Measurements from ENCODE around the gene UNC119B. TPM values are rescaled to one million over a fixed set of nuclear protein-coding genes. Genes with fewer than 3 reads are reported as not detected.

Gene UNC119B
- total RNA-seq, 4 donors from 2014 or later = 16.8 to 23.5 (median 18.1) TPM

DNA sequence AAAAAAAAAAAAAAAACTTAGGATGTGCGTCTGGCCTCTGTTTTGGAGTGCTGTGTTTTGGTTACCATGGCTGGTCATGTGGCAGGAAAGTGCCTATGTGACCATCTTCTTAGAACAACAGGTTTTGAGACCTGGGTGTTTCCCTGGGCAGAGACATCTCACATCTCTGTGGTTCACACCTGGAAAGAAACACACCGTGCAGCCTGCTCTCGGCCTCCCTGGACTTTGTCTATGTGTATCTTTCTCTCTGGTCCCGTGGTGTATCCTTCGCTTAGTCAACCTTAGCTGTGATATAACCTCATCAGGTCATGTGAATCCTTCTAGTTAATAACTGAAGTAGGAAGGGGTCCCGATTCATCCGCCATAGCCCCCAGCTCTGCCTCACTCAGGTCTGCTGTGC, 38.0 kb downstream of the UNC119B start:
- Histone ChIP-seq H3K4me1 (no peaks in the 10 kb centered on the region), H3K36me3 (no peaks in the 10 kb centered on the region), H3K9me3 (no peaks in the 10 kb centered on the region), H3K4me3 (no peak overlapping the region), H3K27me3 (no peaks in the 10 kb centered on the region), H3K27ac (no peak overlapping the region)
- TF ChIP-seq, protein P1, sequence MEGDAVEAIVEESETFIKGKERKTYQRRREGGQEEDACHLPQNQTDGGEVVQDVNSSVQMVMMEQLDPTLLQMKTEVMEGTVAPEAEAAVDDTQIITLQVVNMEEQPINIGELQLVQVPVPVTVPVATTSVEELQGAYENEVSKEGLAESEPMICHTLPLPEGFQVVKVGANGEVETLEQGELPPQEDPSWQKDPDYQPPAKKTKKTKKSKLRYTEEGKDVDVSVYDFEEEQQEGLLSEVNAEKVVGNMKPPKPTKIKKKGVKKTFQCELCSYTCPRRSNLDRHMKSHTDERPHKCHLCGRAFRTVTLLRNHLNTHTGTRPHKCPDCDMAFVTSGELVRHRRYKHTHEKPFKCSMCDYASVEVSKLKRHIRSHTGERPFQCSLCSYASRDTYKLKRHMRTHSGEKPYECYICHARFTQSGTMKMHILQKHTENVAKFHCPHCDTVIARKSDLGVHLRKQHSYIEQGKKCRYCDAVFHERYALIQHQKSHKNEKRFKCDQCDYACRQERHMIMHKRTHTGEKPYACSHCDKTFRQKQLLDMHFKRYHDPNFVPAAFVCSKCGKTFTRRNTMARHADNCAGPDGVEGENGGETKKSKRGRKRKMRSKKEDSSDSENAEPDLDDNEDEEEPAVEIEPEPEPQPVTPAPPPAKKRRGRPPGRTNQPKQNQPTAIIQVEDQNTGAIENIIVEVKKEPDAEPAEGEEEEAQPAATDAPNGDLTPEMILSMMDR (IDR thresholded peaks at IDR 0.05) = no peak
- no peak for TF ChIP-seq POLR2A (IDR thresholded peaks at IDR 0.05)
- DNase-seq = no peak

DNA sequence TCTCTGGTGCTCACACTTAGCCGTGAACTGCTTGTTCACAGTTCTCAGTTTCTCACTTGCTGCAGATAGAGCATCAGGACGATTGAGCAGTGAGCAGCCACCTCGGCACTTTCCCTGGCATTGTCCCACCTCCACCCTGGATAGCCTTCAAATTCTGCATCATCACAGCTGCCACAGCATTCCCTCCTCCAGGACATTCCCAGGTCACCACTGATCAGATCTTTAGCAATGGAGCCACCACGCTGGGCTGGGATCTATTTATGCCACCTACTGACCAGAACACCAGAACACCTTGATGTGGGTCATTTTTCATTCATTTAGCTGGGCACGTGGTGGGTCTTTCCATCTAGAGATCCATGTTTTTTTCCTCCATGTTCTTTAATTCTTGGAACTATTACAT, 39.0 kb downstream of the UNC119B start:
- Histone ChIP-seq H3K4me1 (no peaks in the 10 kb centered on the region), H3K27ac (no peak overlapping the region), H3K4me3 (no peak overlapping the region), H3K36me3 (no peaks in the 10 kb centered on the region), H3K9me3 (no peaks in the 10 kb centered on the region), H3K27me3 (no peaks in the 10 kb centered on the region)
- TF ChIP-seq POLR2A (IDR thresholded peaks at IDR 0.05) = no peak
- TF ChIP-seq, protein P1 (IDR thresholded peaks at IDR 0.05) = no peak
- DNase-seq = no peak

DNA sequence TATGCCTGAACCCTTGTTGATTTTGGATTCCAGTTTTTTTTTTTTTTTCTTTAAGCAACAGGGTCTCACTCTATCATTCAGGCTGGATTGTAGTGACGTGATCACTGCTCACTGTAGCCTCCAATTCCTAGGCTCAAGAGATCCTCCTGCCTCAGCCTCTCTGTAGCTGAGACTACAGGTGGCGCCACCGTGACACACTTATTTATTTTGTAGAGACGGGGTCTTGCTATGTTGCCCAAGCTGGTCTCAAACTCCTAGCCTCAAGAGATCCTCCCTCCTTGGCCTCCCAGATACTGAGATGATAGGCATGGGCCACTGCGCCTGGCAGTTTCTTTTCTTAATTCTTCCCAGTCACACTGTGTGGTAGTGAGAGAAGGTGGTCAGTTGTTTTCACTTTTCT, 40.5 kb downstream of the UNC119B start:
- H3K27me3 ChIP-seq = no peaks in the 10 kb centered on the region
- no peak for DNase-seq

DNA sequence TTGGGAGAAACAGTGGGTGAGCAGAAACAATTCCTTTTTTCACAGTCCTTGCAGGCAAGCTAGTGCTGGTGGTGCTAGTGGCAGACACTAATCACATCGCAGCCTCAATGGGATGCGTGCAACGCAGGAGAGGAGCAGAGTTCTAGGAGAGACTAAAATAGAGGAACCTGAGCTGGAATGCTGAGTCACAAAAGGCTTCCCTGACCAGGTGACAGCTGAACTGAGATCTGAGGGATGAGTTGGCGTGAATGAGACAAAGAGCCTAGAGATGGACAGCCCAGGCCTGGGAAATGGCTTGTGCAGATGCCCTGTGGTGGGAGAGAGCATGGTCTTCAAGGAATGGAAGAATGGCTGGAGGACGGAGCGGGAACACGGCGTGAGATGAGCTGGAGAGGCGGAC, 41.1 kb downstream of the UNC119B start:
- TF ChIP-seq POLR2A (IDR thresholded peaks at IDR 0.05) = no peak
- TF ChIP-seq, protein P1 (IDR thresholded peaks at IDR 0.05) = no peak
- Histone ChIP-seq H3K4me3 (no peak overlapping the region), H3K36me3 (no peaks in the 10 kb centered on the region), H3K9me3 (peaks cover 0 to 5% (median 0%) of the 10 kb centered on the region in 4 donors), H3K4me1 (no peaks in the 10 kb centered on the region), H3K27ac (no peak overlapping the region), H3K27me3 (no peaks in the 10 kb centered on the region)
- no peak for DNase-seq

More for the DNA sequence above, 40.5 kb downstream of the UNC119B start:
- no peaks in the 10 kb centered on the region for H3K4me1 ChIP-seq
- no peak overlapping the region for H3K4me3 ChIP-seq
- no peaks in the 10 kb centered on the region for H3K36me3 ChIP-seq
- peaks cover 0 to 5% (median 0%) of the 10 kb centered on the region in 4 donors for H3K9me3 ChIP-seq
- TF ChIP-seq POLR2A (IDR thresholded peaks at IDR 0.05) = no peak
- H3K27ac ChIP-seq = no peak overlapping the region

DNA sequence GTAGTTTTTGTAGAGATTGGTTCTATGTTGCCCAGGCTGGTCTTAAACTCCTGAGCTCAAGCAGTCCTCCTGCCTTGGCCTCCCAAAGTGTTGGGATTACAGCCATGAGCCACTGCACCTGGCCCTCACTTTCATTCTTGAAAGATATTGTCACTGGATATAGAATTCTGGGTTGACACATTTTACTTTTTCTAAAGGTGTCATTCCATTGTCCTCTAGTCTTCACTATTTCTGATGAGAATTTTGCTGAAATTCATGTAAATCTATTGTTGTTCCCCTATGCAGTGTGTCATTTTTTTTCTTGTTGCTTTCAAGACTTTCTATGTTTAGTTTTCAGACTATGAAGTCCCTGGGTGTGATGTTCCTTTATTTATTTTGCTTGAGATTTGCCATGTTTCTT, 44.5 kb downstream of the UNC119B start:
- Histone ChIP-seq H3K4me1 (no peaks in the 10 kb centered on the region), H3K9me3 (peaks cover 0 to 5% (median 0%) of the 10 kb centered on the region in 4 donors), H3K27ac (no peak overlapping the region), H3K36me3 (no peaks in the 10 kb centered on the region), H3K27me3 (no peaks in the 10 kb centered on the region), H3K4me3 (no peak overlapping the region)
- TF ChIP-seq POLR2A (IDR thresholded peaks at IDR 0.05) = no peak
- TF ChIP-seq, protein P1 (IDR thresholded peaks at IDR 0.05) = no peak
- no peak for DNase-seq

DNA sequence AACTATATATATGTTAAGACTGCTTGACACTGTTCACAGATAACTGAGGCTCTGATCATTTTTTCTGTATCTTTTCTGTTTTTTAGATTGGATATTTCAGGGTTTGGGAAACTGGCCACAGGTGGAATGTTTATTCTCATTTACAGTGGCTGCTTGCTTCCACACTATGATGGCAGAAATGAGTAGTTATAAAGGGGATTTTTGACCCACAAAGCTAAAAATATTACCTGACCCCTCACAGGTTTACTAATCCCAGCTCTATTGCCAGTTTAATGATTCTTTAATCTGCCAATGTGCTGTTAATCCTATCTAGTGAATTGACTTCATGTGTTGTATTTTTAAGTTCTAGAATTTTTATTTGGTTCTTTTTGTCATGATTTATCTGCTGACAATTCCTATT, 45.0 kb downstream of the UNC119B start:
- Histone ChIP-seq H3K4me3 (no peak overlapping the region), H3K9me3 (peaks cover 0 to 5% (median 0%) of the 10 kb centered on the region in 4 donors), H3K36me3 (peaks cover 0 to 2% (median 0%) of the 10 kb centered on the region in 3 donors), H3K27ac (no peak overlapping the region), H3K27me3 (no peaks in the 10 kb centered on the region), H3K4me1 (no peaks in the 10 kb centered on the region)
- no peak for DNase-seq
- TF ChIP-seq, protein P1 (IDR thresholded peaks at IDR 0.05) = no peak
- no peak for TF ChIP-seq POLR2A (IDR thresholded peaks at IDR 0.05)

Measured in Peyer's patch (tissue), 4 donors.